ENCODE data around the gene SPARC. TPM values are rescaled to one million over a fixed set of nuclear protein-coding genes. Genes with fewer than 3 reads are reported as not detected.

Gene SPARC
- total RNA-seq, 2 experiments from 2014 or later, result not detected

DNA sequence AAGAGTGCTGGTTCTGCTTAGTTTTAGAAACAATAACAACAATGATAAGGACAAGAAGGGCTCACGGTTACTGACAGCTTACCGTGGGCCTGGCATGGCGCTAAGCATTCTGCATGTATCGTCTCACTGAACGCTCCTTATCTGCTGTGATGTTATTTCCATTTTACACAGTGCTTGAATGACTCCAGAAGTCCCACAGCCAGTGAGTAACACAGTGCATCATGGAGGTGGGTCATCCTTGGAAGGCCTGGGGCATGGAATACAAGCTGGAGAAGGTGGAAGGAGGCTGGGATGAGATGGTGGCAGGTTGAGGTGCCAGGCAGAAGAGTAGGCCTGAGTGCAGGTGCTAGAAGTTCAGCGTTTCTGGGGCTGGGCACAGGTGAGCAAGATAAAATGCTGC is 59.1 kb downstream of the SPARC start:
- DNase-seq (no peak), ATAC-seq (no peak)
- Mint-ChIP-seq H3K4me1 (ENCODE audit: low read depth) (no peaks in the 10 kb centered on the region), H3K4me3 (no peak overlapping the region), H3K27ac (no peak overlapping the region), H3K9me3 (no peaks in the 10 kb centered on the region), H3K27me3 (peaks cover 2% of the 10 kb centered on the region), H3K36me3 (ENCODE audit: low read depth) (no peaks in the 10 kb centered on the region)
- POLR2A ChIA-PET, result no interaction called here
- intact Hi-C loops (cut with micrococcal nuclease), result no loop called here
- TF ChIP-seq, protein P1, sequence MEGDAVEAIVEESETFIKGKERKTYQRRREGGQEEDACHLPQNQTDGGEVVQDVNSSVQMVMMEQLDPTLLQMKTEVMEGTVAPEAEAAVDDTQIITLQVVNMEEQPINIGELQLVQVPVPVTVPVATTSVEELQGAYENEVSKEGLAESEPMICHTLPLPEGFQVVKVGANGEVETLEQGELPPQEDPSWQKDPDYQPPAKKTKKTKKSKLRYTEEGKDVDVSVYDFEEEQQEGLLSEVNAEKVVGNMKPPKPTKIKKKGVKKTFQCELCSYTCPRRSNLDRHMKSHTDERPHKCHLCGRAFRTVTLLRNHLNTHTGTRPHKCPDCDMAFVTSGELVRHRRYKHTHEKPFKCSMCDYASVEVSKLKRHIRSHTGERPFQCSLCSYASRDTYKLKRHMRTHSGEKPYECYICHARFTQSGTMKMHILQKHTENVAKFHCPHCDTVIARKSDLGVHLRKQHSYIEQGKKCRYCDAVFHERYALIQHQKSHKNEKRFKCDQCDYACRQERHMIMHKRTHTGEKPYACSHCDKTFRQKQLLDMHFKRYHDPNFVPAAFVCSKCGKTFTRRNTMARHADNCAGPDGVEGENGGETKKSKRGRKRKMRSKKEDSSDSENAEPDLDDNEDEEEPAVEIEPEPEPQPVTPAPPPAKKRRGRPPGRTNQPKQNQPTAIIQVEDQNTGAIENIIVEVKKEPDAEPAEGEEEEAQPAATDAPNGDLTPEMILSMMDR (IDR thresholded peaks at IDR 0.05), result no peak
- CTCF ChIA-PET, result no interaction called here

DNA sequence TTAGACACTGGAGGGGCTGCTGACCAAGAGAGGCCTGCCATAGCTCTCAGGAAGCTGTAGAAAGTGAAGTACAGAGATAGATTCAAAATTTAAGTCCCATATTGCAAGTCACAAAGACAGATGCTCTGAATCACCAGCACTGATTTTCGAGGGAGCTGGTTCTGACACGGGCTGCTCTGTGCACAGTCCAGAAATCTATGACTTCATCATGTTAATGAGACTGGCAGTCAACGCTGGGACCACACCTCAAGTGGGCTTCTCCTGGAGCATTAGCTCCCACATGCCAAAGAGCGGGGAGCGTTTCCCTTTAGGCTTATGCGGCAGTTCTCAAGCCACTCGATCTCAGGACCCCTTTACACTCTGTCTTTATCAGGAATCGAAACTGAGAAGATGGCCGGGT is 61.4 kb downstream of the SPARC start:
- Mint-ChIP-seq H3K27me3 (peaks cover 5% of the 10 kb centered on the region), H3K4me1 (ENCODE audit: low read depth) (no peaks in the 10 kb centered on the region), H3K4me3 (no peak overlapping the region), H3K36me3 (ENCODE audit: low read depth) (no peaks in the 10 kb centered on the region), H3K9me3 (no peaks in the 10 kb centered on the region), H3K27ac (no peak overlapping the region)
- TF ChIP-seq, protein P1 (IDR thresholded peaks at IDR 0.05), result no peak
- intact Hi-C loops (cut with micrococcal nuclease), result no loop called here
- DNase-seq, result no peak
- ChIA-PET POLR2A (no interaction called here), CTCF (interaction anchor here (1.4 kb wide), 1 partner anchor 13 kb away, joined by 6 read pairs; no protein-coding TSS in a partner anchor)
- no peak for ATAC-seq

DNA sequence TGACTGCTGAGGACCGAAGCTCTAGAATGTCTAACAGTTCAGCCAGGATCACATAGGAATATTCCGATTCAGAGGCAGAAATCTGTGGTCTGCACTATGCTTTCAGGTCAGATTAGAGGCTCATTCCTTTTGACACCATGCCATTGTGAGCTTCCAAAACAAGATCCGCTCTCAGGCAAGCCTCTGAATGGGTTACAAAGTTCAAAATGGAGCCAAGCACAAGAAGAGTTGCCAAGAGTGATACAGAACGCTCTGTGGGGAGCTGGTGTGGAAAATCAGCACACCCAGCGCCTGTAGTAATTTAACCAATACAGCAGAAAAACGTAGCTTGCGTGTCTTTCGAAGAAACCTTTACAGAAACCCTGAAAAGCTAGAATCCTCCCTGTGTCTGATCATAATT is 62.2 kb downstream of the SPARC start:
- ChIA-PET CTCF (interaction anchor here (1.4 to 1.9 kb wide), 2 partner anchors 14 to 28 kb away, joined by 4 to 6 read pairs; no protein-coding TSS in a partner anchor), POLR2A (interaction anchor here (1.0 kb wide), 1 partner anchor 19 kb away, joined by 3 read pairs; no protein-coding TSS in a partner anchor)
- Mint-ChIP-seq H3K27ac (no peak overlapping the region), H3K4me1 (ENCODE audit: low read depth) (no peaks in the 10 kb centered on the region), H3K36me3 (ENCODE audit: low read depth) (no peaks in the 10 kb centered on the region), H3K4me3 (no peak overlapping the region), H3K27me3 (peaks cover 5% of the 10 kb centered on the region), H3K9me3 (no peaks in the 10 kb centered on the region)
- TF ChIP-seq, protein P1 (IDR thresholded peaks at IDR 0.05), result no peak
- DNase-seq (no peak), ATAC-seq (no peak)
- intact Hi-C loops (cut with micrococcal nuclease), result no loop called here

DNA sequence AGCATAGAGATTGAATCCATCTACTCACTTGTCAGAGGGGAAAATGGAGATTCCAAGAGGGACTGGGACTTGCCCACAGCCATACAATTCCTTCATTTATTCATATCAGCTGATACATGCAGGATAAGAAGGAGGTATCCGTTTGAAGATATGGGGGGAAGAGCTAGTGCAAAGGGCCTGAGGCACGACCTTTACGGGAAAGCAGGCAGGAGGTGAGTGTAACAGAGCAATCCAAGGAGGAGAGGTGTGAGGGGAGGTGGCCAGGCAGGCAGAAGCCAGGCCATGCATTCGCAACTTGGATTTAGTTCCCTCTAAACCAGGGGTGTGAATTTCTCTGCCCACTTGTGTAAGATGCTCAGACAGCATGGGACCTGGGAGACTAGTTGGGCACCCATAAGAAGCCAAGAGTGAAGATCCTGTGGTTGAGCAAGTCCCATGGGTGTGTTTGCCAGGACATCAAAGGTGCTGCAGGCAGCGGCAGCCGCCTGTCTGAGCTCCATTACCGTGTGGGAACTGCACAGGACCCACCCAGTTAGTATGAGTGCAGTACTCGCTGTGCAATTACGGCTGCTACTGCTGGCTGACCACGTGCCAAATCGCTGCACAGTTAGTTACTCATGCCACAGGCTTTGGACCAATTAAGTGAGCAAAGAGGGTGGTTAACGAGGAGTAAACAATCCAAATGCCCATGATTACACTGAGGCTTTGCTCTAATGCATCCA is 64.2 kb downstream of the SPARC start:
- no peaks in the 10 kb centered on the region for H3K36me3 Mint-ChIP-seq (ENCODE audit: low read depth)
- no peak overlapping the region for H3K27ac Mint-ChIP-seq
- ChIA-PET CTCF (interaction anchor here (1.9 kb wide), 1 partner anchor 30 kb away, joined by 4 read pairs; no protein-coding TSS in a partner anchor), POLR2A (no interaction called here)
- no peak overlapping the region for H3K4me3 Mint-ChIP-seq
- no peaks in the 10 kb centered on the region for H3K9me3 Mint-ChIP-seq
- H3K4me1 Mint-ChIP-seq (ENCODE audit: low read depth), result no peaks in the 10 kb centered on the region
- H3K27me3 Mint-ChIP-seq, result peaks cover 5% of the 10 kb centered on the region
- ATAC-seq, result no peak
- TF ChIP-seq, protein P1 (IDR thresholded peaks at IDR 0.05), result no peak
- intact Hi-C loops (cut with micrococcal nuclease), result no loop called here
- DNase-seq, result no peak

DNA sequence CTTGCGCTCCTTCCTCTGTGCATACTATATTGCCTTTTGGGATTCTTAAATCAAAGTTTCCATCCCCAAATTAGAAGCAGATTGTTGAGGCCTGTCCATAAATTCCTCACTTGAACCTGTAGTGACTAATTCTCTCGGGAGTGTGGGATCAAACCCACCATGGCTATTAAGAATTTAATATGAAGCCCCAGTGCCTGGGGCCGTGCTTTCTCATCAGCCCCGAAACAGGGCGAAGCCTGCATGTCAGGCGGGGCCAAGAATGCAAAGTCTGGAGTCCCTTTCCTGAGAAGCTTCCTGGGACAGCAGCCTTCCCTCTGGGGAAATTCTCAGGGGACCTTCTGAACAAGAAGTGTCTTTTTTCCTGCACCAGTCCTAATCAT is 66.3 kb downstream of the SPARC start:
- CTCF ChIA-PET, result no interaction called here
- H3K36me3 Mint-ChIP-seq (ENCODE audit: low read depth), result no peaks in the 10 kb centered on the region
- no peak overlapping the region for H3K27ac Mint-ChIP-seq
- TF ChIP-seq, protein P1 (IDR thresholded peaks at IDR 0.05), result no peak
- POLR2A ChIA-PET, result no interaction called here
- H3K9me3 Mint-ChIP-seq, result no peaks in the 10 kb centered on the region
- intact Hi-C loops (cut with micrococcal nuclease), result no loop called here
- ATAC-seq, result no peak
- H3K27me3 Mint-ChIP-seq, result peaks cover 5% of the 10 kb centered on the region
- no peak for DNase-seq
- peaks cover 6% of the 10 kb centered on the region for H3K4me1 Mint-ChIP-seq (ENCODE audit: low read depth)
- H3K4me3 Mint-ChIP-seq, result no peak overlapping the region
